ENCODE results near the gene SNTA1. TPM values are rescaled to one million over a fixed set of nuclear protein-coding genes. Genes with fewer than 3 reads are reported as not detected.
A peak's percentile ranks its signal among the peaks of the same experiment; 100 is the strongest.

SNTA1 gene
- total and polyA plus RNA-seq, 2 of the 13 experiments (the other 11 are each of a cell fraction or from before 2014, with no cell fraction given): 16.4 to 18.3 TPM

DNA sequence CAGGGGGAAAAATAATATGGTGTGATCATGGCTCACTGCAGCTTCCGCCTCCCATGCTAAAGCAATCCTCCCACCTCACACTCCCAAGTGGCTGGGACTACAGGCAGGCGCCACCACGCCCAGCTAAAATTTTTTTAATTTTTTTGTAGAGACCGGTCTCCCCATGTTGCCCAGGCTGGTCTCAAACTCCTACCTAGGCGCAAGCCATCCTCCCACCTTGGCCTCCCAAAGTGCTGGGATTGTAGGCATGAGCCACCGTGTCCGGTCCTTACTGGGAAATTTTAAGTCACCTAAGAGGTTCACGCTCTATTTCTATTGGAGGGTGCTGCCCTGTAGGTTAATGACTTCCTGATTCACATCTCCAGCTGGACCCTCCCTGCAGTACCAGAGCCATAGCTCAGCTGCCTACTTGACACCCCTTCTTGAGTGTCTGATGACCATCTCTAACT lies 41.6 kb downstream of the SNTA1 start (continued):
- TF ChIP-seq, protein P1, sequence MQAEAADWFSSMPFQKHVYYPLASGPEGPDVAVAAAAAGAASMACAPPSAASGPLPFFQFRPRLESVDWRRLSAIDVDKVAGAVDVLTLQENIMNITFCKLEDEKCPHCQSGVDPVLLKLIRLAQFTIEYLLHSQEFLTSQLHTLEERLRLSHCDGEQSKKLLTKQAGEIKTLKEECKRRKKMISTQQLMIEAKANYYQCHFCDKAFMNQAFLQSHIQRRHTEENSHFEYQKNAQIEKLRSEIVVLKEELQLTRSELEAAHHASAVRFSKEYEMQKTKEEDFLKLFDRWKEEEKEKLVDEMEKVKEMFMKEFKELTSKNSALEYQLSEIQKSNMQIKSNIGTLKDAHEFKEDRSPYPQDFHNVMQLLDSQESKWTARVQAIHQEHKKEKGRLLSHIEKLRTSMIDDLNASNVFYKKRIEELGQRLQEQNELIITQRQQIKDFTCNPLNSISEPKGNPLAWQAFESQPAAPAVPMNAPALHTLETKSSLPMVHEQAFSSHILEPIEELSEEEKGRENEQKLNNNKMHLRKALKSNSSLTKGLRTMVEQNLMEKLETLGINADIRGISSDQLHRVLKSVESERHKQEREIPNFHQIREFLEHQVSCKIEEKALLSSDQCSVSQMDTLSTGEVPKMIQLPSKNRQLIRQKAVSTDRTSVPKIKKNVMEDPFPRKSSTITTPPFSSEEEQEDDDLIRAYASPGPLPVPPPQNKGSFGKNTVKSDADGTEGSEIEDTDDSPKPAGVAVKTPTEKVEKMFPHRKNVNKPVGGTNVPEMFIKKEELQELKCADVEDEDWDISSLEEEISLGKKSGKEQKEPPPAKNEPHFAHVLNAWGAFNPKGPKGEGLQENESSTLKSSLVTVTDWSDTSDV (CRISPR knock-in tag; IDR thresholded peaks at IDR 0.05): no peak
- TF ChIP-seq, protein P2, sequence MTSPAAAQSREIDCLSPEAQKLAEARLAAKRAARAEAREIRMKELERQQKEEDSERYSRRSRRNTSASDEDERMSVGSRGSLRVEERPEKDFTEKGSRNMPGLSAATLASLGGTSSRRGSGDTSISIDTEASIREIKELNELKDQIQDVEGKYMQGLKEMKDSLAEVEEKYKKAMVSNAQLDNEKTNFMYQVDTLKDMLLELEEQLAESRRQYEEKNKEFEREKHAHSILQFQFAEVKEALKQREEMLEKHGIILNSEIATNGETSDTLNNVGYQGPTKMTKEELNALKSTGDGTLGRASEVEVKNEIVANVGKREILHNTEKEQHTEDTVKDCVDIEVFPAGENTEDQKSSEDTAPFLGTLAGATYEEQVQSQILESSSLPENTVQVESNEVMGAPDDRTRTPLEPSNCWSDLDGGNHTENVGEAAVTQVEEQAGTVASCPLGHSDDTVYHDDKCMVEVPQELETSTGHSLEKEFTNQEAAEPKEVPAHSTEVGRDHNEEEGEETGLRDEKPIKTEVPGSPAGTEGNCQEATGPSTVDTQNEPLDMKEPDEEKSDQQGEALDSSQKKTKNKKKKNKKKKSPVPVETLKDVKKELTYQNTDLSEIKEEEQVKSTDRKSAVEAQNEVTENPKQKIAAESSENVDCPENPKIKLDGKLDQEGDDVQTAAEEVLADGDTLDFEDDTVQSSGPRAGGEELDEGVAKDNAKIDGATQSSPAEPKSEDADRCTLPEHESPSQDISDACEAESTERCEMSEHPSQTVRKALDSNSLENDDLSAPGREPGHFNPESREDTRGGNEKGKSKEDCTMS (CRISPR knock-in tag; conservative IDR thresholded peaks at IDR 0.05): no peak
- no peak for TF ChIP-seq ZNF644 (CRISPR knock-in tag; IDR thresholded peaks at IDR 0.05; ENCODE audit: low read depth)
- no peak for TF ChIP-seq ZNF713 (CRISPR knock-in tag; IDR thresholded peaks at IDR 0.05)
- TF ChIP-seq, protein P3, sequence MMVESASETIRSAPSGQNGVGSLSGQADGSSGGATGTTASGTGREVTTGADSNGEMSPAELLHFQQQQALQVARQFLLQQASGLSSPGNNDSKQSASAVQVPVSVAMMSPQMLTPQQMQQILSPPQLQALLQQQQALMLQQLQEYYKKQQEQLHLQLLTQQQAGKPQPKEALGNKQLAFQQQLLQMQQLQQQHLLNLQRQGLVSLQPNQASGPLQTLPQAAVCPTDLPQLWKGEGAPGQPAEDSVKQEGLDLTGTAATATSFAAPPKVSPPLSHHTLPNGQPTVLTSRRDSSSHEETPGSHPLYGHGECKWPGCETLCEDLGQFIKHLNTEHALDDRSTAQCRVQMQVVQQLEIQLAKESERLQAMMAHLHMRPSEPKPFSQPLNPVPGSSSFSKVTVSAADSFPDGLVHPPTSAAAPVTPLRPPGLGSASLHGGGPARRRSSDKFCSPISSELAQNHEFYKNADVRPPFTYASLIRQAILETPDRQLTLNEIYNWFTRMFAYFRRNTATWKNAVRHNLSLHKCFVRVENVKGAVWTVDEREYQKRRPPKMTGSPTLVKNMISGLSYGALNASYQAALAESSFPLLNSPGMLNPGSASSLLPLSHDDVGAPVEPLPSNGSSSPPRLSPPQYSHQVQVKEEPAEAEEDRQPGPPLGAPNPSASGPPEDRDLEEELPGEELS (CRISPR knock-in tag; IDR thresholded peaks at IDR 0.05): no peak
- peak; percentile 10; the same call in 1 of the 2 replicates for TF ChIP-seq ZSCAN12 (CRISPR knock-in tag; IDR thresholded peaks at IDR 0.05)
- no peak for TF ChIP-seq NAIF1 (CRISPR knock-in tag; IDR thresholded peaks at IDR 0.05; ENCODE audit: borderline replicate concordance)
- TF ChIP-seq DR1 (CRISPR knock-in tag; IDR thresholded peaks at IDR 0.05): no peak
- TF ChIP-seq AKAP8 (CRISPR knock-in tag; IDR thresholded peaks at IDR 0.05): no peak
- no peak for TF ChIP-seq ZNF33A (CRISPR knock-in tag; IDR thresholded peaks at IDR 0.05; ENCODE audit: borderline replicate concordance)
- TF ChIP-seq SETDB1 (CRISPR knock-in tag; IDR thresholded peaks at IDR 0.05; ENCODE audit: borderline replicate concordance): no peak
- no peak for TF ChIP-seq ZNF205 (CRISPR knock-in tag; IDR thresholded peaks at IDR 0.05)
- TF ChIP-seq SMAD3 (CRISPR knock-in tag; IDR thresholded peaks at IDR 0.05): no peak
- TF ChIP-seq ZNF510 (CRISPR knock-in tag; IDR thresholded peaks at IDR 0.05; ENCODE audit: low read depth): no peak
- no peak for TF ChIP-seq ZNF33B (CRISPR knock-in tag; IDR thresholded peaks at IDR 0.05)
- TF ChIP-seq FLYWCH1 (CRISPR knock-in tag; IDR thresholded peaks at IDR 0.05): no peak
- TF ChIP-seq KDM5A (IDR thresholded peaks at IDR 0.05; ENCODE audit: borderline replicate concordance, low read length): no peak
- TF ChIP-seq POLR2AphosphoS2 (IDR thresholded peaks at IDR 0.05; ENCODE audit: low read depth, low read length): no peak
- TF ChIP-seq, protein P4, sequence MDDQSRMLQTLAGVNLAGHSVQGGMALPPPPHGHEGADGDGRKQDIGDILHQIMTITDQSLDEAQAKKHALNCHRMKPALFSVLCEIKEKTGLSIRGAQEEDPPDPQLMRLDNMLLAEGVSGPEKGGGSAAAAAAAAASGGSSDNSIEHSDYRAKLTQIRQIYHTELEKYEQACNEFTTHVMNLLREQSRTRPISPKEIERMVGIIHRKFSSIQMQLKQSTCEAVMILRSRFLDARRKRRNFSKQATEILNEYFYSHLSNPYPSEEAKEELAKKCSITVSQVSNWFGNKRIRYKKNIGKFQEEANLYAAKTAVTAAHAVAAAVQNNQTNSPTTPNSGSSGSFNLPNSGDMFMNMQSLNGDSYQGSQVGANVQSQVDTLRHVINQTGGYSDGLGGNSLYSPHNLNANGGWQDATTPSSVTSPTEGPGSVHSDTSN (CRISPR knock-in tag; IDR thresholded peaks at IDR 0.05; ENCODE audit: borderline replicate concordance): no peak
- 0 out of 2 replicates have a peak, but pooled peaks have one; percentile 32 for TF ChIP-seq ZNF746 (CRISPR knock-in tag; IDR thresholded peaks at IDR 0.05)
- TF ChIP-seq ZNF83 (CRISPR knock-in tag; IDR thresholded peaks at IDR 0.05; ENCODE audit: borderline replicate concordance): no peak
- TF ChIP-seq ARHGAP35 (CRISPR knock-in tag; IDR thresholded peaks at IDR 0.05; ENCODE audit: borderline replicate concordance): no peak
